ENCODE results near the gene SUPT3H. TPM values are rescaled to one million over a fixed set of nuclear protein-coding genes. Genes with fewer than 3 reads are reported as not detected.

Gene SUPT3H
- polyA plus RNA-seq, 3 donors, result 2.4 to 3.5 (median 2.5) TPM

GRCh38 chr6:45314146-45314545 is 63.6 kb downstream of the SUPT3H start:
- H3K36me3 Mint-ChIP-seq, result no peaks in the 10 kb centered on the region

GRCh38 chr6:45310118-45310788 is 67.5 kb downstream of the SUPT3H start:
- H3K4me3 Mint-ChIP-seq, result no peak overlapping the region
- no peaks in the 10 kb centered on the region for H3K36me3 Mint-ChIP-seq
- H3K36me3 ChIP-seq (replicated peaks in 1 of 2; ENCODE audit: control insufficient read depth in 1 of 2, insufficient read depth in 2 of 2, low read length in 2 of 2), result no peaks in the 10 kb centered on the region
- peaks cover 6% of the 10 kb centered on the region for H3K4me1 Mint-ChIP-seq
- no peak overlapping the region for H3K27ac Mint-ChIP-seq
- H4K20me1 ChIP-seq (ENCODE audit: insufficient read depth, low read length), result no peaks in the 10 kb centered on the region
- peaks cover 11 to 26% (median 17%) of the 10 kb centered on the region in 7 donors for H3K9me3 Mint-ChIP-seq
- no peaks in the 10 kb centered on the region for H3K4me1 ChIP-seq (ENCODE audit: control insufficient read depth in 1 of 2, insufficient read depth in 2 of 2, low read length in 2 of 2)
- H3K9me3 ChIP-seq (replicated peaks in 1 of 2; ENCODE audit: control insufficient read depth in 1 of 2, insufficient read depth in 1 of 2, low read length in 2 of 2), result peaks cover 7 to 25% of the 10 kb centered on the region in 2 donors
- no peak overlapping the region for H3K4me3 ChIP-seq (replicated peaks in 1 of 3; ENCODE audit: low read depth in 2 of 3, low read length in 3 of 3)
- DNase-seq, result no peak
- no peak overlapping the region for H2AFZ ChIP-seq (ENCODE audit: insufficient read depth, low read depth, low read length, poor library complexity, severe bottlenecking)
- H3K27me3 Mint-ChIP-seq (ENCODE audit: low read depth in 3 of 3), result no peaks in the 10 kb centered on the region
- no peaks in the 10 kb centered on the region for H3K27me3 ChIP-seq (ENCODE audit: control insufficient read depth in 2 of 2, insufficient read depth in 2 of 2, low read length in 2 of 2)
- no peak overlapping the region for H3K4me2 ChIP-seq (replicated peaks; ENCODE audit: extremely low read depth, low read length, poor library complexity, severe bottlenecking)
- intact Hi-C loops (cut with micrococcal nuclease), result no loop called here
- no peak overlapping the region for H3K27ac ChIP-seq (ENCODE audit: low read depth in 1 of 2, low read length in 2 of 2)
- H3K9ac ChIP-seq (ENCODE audit: insufficient read depth, low read length, poor library complexity, severe bottlenecking), result no peak overlapping the region
- no peak for TF ChIP-seq CTCF (IDR thresholded peaks at IDR 0.05)
- no peaks in the 10 kb centered on the region for H3K79me2 ChIP-seq (ENCODE audit: insufficient read depth, low read length)
- 35% methylated on average over 5 of the region's 7 CpGs for WGBS (ENCODE audit: insufficient coverage)

More at GRCh38 chr6:45314146-45314545, 63.6 kb downstream of the SUPT3H start:
- no peak overlapping the region for H3K27ac ChIP-seq (ENCODE audit: low read depth in 1 of 2, low read length in 2 of 2)
- Mint-ChIP-seq H3K9me3 (peaks cover 0 to 6% (median 3%) of the 10 kb centered on the region in 7 donors), H3K4me1 (peaks cover 6% of the 10 kb centered on the region), H3K27ac (no peak overlapping the region), H3K27me3 (ENCODE audit: low read depth in 3 of 3) (no peaks in the 10 kb centered on the region), H3K4me3 (no peak overlapping the region)
- H3K79me2 ChIP-seq (ENCODE audit: insufficient read depth, low read length), result no peaks in the 10 kb centered on the region
- no peaks in the 10 kb centered on the region for H3K4me1 ChIP-seq (ENCODE audit: control insufficient read depth in 1 of 2, insufficient read depth in 2 of 2, low read length in 2 of 2)
- no peak for TF ChIP-seq CTCF (IDR thresholded peaks at IDR 0.05)
- intact Hi-C loops (cut with micrococcal nuclease), result no loop called here
- H3K4me3 ChIP-seq (replicated peaks in 1 of 3; ENCODE audit: low read depth in 2 of 3, low read length in 3 of 3), result no peak overlapping the region
- H3K9me3 ChIP-seq (replicated peaks in 1 of 2; ENCODE audit: control insufficient read depth in 1 of 2, insufficient read depth in 1 of 2, low read length in 2 of 2), result peaks cover 0 to 5% of the 10 kb centered on the region in 2 donors
- H2AFZ ChIP-seq (ENCODE audit: insufficient read depth, low read depth, low read length, poor library complexity, severe bottlenecking), result no peak overlapping the region
- H3K36me3 ChIP-seq (replicated peaks in 1 of 2; ENCODE audit: control insufficient read depth in 1 of 2, insufficient read depth in 2 of 2, low read length in 2 of 2), result no peaks in the 10 kb centered on the region
- no peaks in the 10 kb centered on the region for H3K27me3 ChIP-seq (ENCODE audit: control insufficient read depth in 2 of 2, insufficient read depth in 2 of 2, low read length in 2 of 2)
- no peak overlapping the region for H3K4me2 ChIP-seq (replicated peaks; ENCODE audit: extremely low read depth, low read length, poor library complexity, severe bottlenecking)
- no peaks in the 10 kb centered on the region for H4K20me1 ChIP-seq (ENCODE audit: insufficient read depth, low read length)
- no peak for DNase-seq
- no peak overlapping the region for H3K9ac ChIP-seq (ENCODE audit: insufficient read depth, low read length, poor library complexity, severe bottlenecking)
- WGBS (ENCODE audit: insufficient coverage), result no CpG with 5 or more reads among the region's 5 CpGs
